ENCODE measurements around the gene GRIP1. TPM values are rescaled to one million over a fixed set of nuclear protein-coding genes. Genes with fewer than 3 reads are reported as not detected.

GRIP1 gene
- polyA plus RNA-seq = 6.8 and 7.0 TPM in 2 replicates

GRCh38 chr12:66678338-66679275 is at the start of gene GRIP1:
TSS of gene GRIP1 (minus strand) at chr12:66679076. CDS start at chr12:66678904, 172 bp downstream.

GRCh38 chr12:66301944-66302826 is 376.7 kb downstream of the GRIP1 start, which contains the start of gene HELB:
TSS of gene HELB (plus strand) at chr12:66302493. CDS start at chr12:66302604, 111 bp downstream.

